ENCODE data around the gene DNAJC3. TPM values are rescaled to one million over a fixed set of nuclear protein-coding genes. Genes with fewer than 3 reads are reported as not detected.
A peak's percentile ranks its signal among the peaks of the same experiment; 100 is the strongest.

Gene DNAJC3
- total and polyA plus RNA-seq, 2 of the 13 experiments (the other 11 are each of a cell fraction or from before 2014, with no cell fraction given) = 10.4 to 48.2 TPM

GRCh38 chr13:95676762-95677563 is at the start of gene DNAJC3 (continued):
- TF ChIP-seq MAZ (IDR thresholded peaks at IDR 0.05; ENCODE audit: borderline replicate concordance, low read depth, low read length) (peak; percentile 21; the same call in 1 of the 2 replicates), MAZ (CRISPR knock-in tag; IDR thresholded peaks at IDR 0.05; ENCODE audit: low read depth) (peak; percentile 33; the same call in 1 of the 2 replicates), HINFP (CRISPR knock-in tag; IDR thresholded peaks at IDR 0.05; ENCODE audit: low read depth) (peak; percentile 38; the same call in 1 of the 2 replicates), ZNF44 (CRISPR knock-in tag; IDR thresholded peaks at IDR 0.05) (no peak), ZSCAN21 (CRISPR knock-in tag; IDR thresholded peaks at IDR 0.05; ENCODE audit: borderline replicate concordance) (peak; percentile 43; the same call in 1 of the 2 replicates), GPBP1L1 (CRISPR knock-in tag; IDR thresholded peaks at IDR 0.05) (no peak), NR1H2 (CRISPR knock-in tag; IDR thresholded peaks at IDR 0.05; ENCODE audit: borderline replicate concordance, low read depth) (peak; percentile 46; the same call in 1 of the 2 replicates), BHLHE40 (IDR thresholded peaks at IDR 0.05; ENCODE audit: low read length) (peak; percentile 85), ARID4A (CRISPR knock-in tag; IDR thresholded peaks at IDR 0.05; ENCODE audit: borderline replicate concordance) (peak; percentile 92), GFI1 (CRISPR knock-in tag; IDR thresholded peaks at IDR 0.05; ENCODE audit: borderline replicate concordance) (peak; percentile 66; the same call in 1 of the 2 replicates), CC2D1A (CRISPR knock-in tag; IDR thresholded peaks at IDR 0.05) (no peak), REST (IDR thresholded peaks at IDR 0.05; ENCODE audit: borderline replicate concordance in 1 of 2, low read depth in 1 of 2, low read length in 2 of 2) (peak in 1 of 2 experiments; percentile 32; a peak in 1 of 4 replicates), MED1 (CRISPR knock-in tag; IDR thresholded peaks at IDR 0.05) (peak; percentile 70; the same call in 1 of the 2 replicates), HHEX (CRISPR knock-in tag; IDR thresholded peaks at IDR 0.05) (no peak), HES4 (CRISPR knock-in tag; IDR thresholded peaks at IDR 0.05; ENCODE audit: borderline replicate concordance) (peak; percentile 44)
